ENCODE data around the gene PSMD1.
"Not testable (repeated sequence)": the region's sequence is repeated elsewhere in the genome, so short reads cannot be mapped to it uniquely, and the experiment has no call there.

The PSMD1 gene

GRCh38 chr2:231176066-231176465, 119.4 kb downstream of the PSMD1 start:
- Histone ChIP-seq H3K4me1 (peaks cover 11% of the 10 kb centered on the region), H3K9me3 (no peaks in the 10 kb centered on the region), H3K27me3 (ENCODE audit: low read depth) (no peaks in the 10 kb centered on the region), H3K36me3 (replicated peaks) (peaks cover 10% of the 10 kb centered on the region), H3K4me3 (no peak overlapping the region)
- in situ Hi-C loops (cut with MboI; ENCODE audit: low sequenced_read_pairs): no loop called here
- DNase-seq (ENCODE audit: low spot score in 2 of 2): no peak

- Histone ChIP-seq H3K36me3 (replicated peaks) (peaks cover 10% of the 10 kb centered on the region), H3K9me3 (no peaks in the 10 kb centered on the region), H3K4me3 (no peak overlapping the region), H3K4me1 (peaks cover 11% of the 10 kb centered on the region), H3K27me3 (ENCODE audit: low read depth) (no peaks in the 10 kb centered on the region)
- in situ Hi-C loops (cut with MboI; ENCODE audit: low sequenced_read_pairs): no loop called here
- no peak for DNase-seq (ENCODE audit: low spot score in 2 of 2)
These were observed 120.7 kb downstream of the PSMD1 start for GRCh38 chr2:231177156-231178025.

GRCh38 chr2:231178805-231179204, 122.1 kb downstream of the PSMD1 start:
- H3K4me3 ChIP-seq; in situ Hi-C loops (cut with MboI; ENCODE audit: low sequenced_read_pairs): not testable (repeated sequence)

GRCh38 chr2:231181860-231182512, 125.3 kb downstream of the PSMD1 start:
- in situ Hi-C loops (cut with MboI; ENCODE audit: low sequenced_read_pairs): no loop called here
- DNase-seq (ENCODE audit: low spot score in 2 of 2): no peak
- Histone ChIP-seq H3K4me3 (no peak overlapping the region), H3K9me3 (no peaks in the 10 kb centered on the region), H3K4me1 (peaks cover 11% of the 10 kb centered on the region), H3K36me3 (replicated peaks) (no peaks in the 10 kb centered on the region), H3K27me3 (ENCODE audit: low read depth) (no peaks in the 10 kb centered on the region)

More at GRCh38 chr2:231178805-231179204, 122.1 kb downstream of the PSMD1 start:
- not testable (repeated sequence) for H3K9me3 ChIP-seq; H3K36me3 ChIP-seq (replicated peaks); DNase-seq (ENCODE audit: low spot score in 2 of 2); H3K27me3 ChIP-seq (ENCODE audit: low read depth)
- H3K4me1 ChIP-seq: peaks cover 11% of the 10 kb centered on the region

- in situ Hi-C loops (cut with MboI; ENCODE audit: low sequenced_read_pairs): no loop called here
- H3K4me3 ChIP-seq: no peak overlapping the region
- no peaks in the 10 kb centered on the region for H3K27me3 ChIP-seq (ENCODE audit: low read depth)
- H3K4me1 ChIP-seq: peaks cover 11% of the 10 kb centered on the region
- DNase-seq (ENCODE audit: low spot score in 2 of 2): no peak
- no peaks in the 10 kb centered on the region for H3K36me3 ChIP-seq (replicated peaks)
- H3K9me3 ChIP-seq: no peaks in the 10 kb centered on the region
These were observed 125.8 kb downstream of the PSMD1 start for GRCh38 chr2:231182513-231182899.

- in situ Hi-C loops (cut with MboI; ENCODE audit: low sequenced_read_pairs): no loop called here
- Histone ChIP-seq H3K9me3 (no peaks in the 10 kb centered on the region), H3K4me3 (no peak overlapping the region), H3K27me3 (ENCODE audit: low read depth) (no peaks in the 10 kb centered on the region), H3K4me1 (peaks cover 11% of the 10 kb centered on the region), H3K36me3 (replicated peaks) (no peaks in the 10 kb centered on the region)
- DNase-seq (ENCODE audit: low spot score in 2 of 2): no peak
These were observed 127.2 kb downstream of the PSMD1 start for GRCh38 chr2:231183851-231184250.

GRCh38 chr2:231184319-231184718, 127.7 kb downstream of the PSMD1 start:
- Histone ChIP-seq H3K4me1 (peaks cover 10% of the 10 kb centered on the region), H3K36me3 (replicated peaks) (no peaks in the 10 kb centered on the region), H3K27me3 (ENCODE audit: low read depth) (no peaks in the 10 kb centered on the region), H3K9me3 (no peaks in the 10 kb centered on the region), H3K4me3 (no peak overlapping the region)
- DNase-seq (ENCODE audit: low spot score in 2 of 2): no peak
- in situ Hi-C loops (cut with MboI; ENCODE audit: low sequenced_read_pairs): no loop called here

GRCh38 chr2:231185050-231185725, 128.5 kb downstream of the PSMD1 start:
- H3K36me3 ChIP-seq (replicated peaks): no peaks in the 10 kb centered on the region
- in situ Hi-C loops (cut with MboI; ENCODE audit: low sequenced_read_pairs): no loop called here
- no peak for DNase-seq (ENCODE audit: low spot score in 2 of 2)
- H3K4me3 ChIP-seq: no peak overlapping the region
- H3K9me3 ChIP-seq: no peaks in the 10 kb centered on the region
- H3K27me3 ChIP-seq (ENCODE audit: low read depth): no peaks in the 10 kb centered on the region
- H3K4me1 ChIP-seq: peaks cover 4% of the 10 kb centered on the region

- in situ Hi-C loops (cut with MboI; ENCODE audit: low sequenced_read_pairs): no loop called here
- H3K36me3 ChIP-seq (replicated peaks): no peaks in the 10 kb centered on the region
- H3K27me3 ChIP-seq (ENCODE audit: low read depth): no peaks in the 10 kb centered on the region
- no peaks in the 10 kb centered on the region for H3K9me3 ChIP-seq
- no peak for DNase-seq (ENCODE audit: low spot score in 2 of 2)
- no peaks in the 10 kb centered on the region for H3K4me1 ChIP-seq
- no peak overlapping the region for H3K4me3 ChIP-seq
These were observed 129.2 kb downstream of the PSMD1 start for GRCh38 chr2:231185886-231186285.

- no peak for DNase-seq (ENCODE audit: low spot score in 2 of 2)
- H3K36me3 ChIP-seq (replicated peaks): no peaks in the 10 kb centered on the region
- H3K4me1 ChIP-seq: no peaks in the 10 kb centered on the region
- H3K4me3 ChIP-seq: no peak overlapping the region
- in situ Hi-C loops (cut with MboI; ENCODE audit: low sequenced_read_pairs): no loop called here
- no peaks in the 10 kb centered on the region for H3K27me3 ChIP-seq (ENCODE audit: low read depth)
- no peaks in the 10 kb centered on the region for H3K9me3 ChIP-seq
These were observed 129.7 kb downstream of the PSMD1 start for GRCh38 chr2:231186325-231186724.

GRCh38 chr2:231187736-231188505, 131.3 kb downstream of the PSMD1 start:
- no peak for DNase-seq (ENCODE audit: low spot score in 2 of 2)
- H3K9me3 ChIP-seq: no peaks in the 10 kb centered on the region
- in situ Hi-C loops (cut with MboI; ENCODE audit: low sequenced_read_pairs): no loop called here
- no peaks in the 10 kb centered on the region for H3K36me3 ChIP-seq (replicated peaks)
- no peaks in the 10 kb centered on the region for H3K4me1 ChIP-seq
- H3K4me3 ChIP-seq: no peak overlapping the region
- H3K27me3 ChIP-seq (ENCODE audit: low read depth): no peaks in the 10 kb centered on the region

- H3K36me3 ChIP-seq (replicated peaks): no peaks in the 10 kb centered on the region
- no peaks in the 10 kb centered on the region for H3K27me3 ChIP-seq (ENCODE audit: low read depth)
- no peaks in the 10 kb centered on the region for H3K9me3 ChIP-seq
- no peaks in the 10 kb centered on the region for H3K4me1 ChIP-seq
- no peak for DNase-seq (ENCODE audit: low spot score in 2 of 2)
- in situ Hi-C loops (cut with MboI; ENCODE audit: low sequenced_read_pairs): no loop called here
- H3K4me3 ChIP-seq: no peak overlapping the region
These were observed 132.0 kb downstream of the PSMD1 start for GRCh38 chr2:231188506-231189170.

- H3K27me3 ChIP-seq (ENCODE audit: low read depth): no peaks in the 10 kb centered on the region
- H3K9me3 ChIP-seq: no peaks in the 10 kb centered on the region
- in situ Hi-C loops (cut with MboI; ENCODE audit: low sequenced_read_pairs): no loop called here
- no peaks in the 10 kb centered on the region for H3K4me1 ChIP-seq
- no peaks in the 10 kb centered on the region for H3K36me3 ChIP-seq (replicated peaks)
- H3K4me3 ChIP-seq: no peak overlapping the region
- no peak for DNase-seq (ENCODE audit: low spot score in 2 of 2)
These were observed 132.5 kb downstream of the PSMD1 start for GRCh38 chr2:231189171-231189530.

Data from HAP-1 (cell line).